ENCODE data around the gene WNT3.

WNT3 gene

DNA sequence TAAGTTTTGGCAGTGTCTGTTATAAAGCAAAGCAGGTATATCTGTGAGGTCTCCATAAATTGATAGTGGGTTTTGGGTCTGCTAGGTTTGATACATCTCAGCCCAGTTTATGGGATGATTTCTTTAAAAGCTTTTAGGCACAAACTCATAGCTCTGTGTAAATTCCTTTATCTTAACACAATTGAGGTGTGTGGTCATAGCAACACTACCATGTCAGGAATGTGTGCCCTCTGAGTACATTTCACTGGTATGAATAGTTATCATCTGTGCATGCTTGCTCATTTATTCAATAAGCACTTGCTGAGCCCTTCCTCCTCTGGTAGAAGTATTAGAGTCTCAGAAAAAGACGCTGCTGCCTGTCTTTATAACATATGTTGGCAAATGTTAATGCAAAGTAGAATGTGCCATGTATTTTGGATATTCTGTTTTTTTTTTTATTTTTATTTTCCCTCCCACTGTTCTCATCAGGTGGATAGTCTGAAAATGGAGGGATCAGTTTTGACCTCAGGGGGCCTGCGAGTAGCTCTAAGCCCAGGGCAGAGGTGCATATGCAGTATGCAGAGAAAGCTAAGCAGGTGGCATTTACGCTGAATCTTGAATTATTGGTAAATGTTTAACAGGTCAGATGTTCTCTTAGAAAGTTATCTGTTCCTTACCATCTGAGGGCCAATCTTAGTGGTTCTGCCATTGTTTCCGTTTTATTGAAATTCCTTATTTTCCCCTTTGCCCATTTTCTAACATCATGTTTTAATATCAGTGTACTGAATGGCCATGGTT, 90.7 kb downstream of the WNT3 start:
- Mint-ChIP-seq H3K27ac (no peak overlapping the region), H3K36me3 (ENCODE audit: low read depth) (peaks cover 77% of the 10 kb centered on the region), H3K4me3 (no peak overlapping the region), H3K4me1 (ENCODE audit: low read depth) (peaks cover 7% of the 10 kb centered on the region), H3K27me3 (no peaks in the 10 kb centered on the region), H3K9me3 (no peaks in the 10 kb centered on the region)
- intact Hi-C loops (cut with micrococcal nuclease) = no loop called here

DNA sequence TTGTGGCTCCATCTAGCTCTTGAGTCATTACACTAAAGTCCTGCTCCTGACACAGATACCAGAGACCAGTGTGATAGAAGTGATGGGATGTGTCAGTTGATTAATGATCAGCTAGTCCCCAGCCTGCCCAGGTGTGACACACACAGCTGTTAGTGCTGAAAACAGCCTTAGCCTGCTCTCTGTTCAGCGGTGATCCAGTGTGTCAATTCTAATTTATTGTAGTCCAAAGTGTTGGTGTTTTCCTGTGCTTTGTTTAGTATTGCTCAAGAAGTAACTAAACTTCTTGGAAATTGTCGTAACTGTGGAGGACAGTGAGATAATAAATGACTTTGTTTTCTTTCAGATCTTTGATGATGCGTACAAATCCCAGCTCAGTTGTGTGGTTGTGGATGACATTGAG, 92.3 kb downstream of the WNT3 start:
- H3K4me1 Mint-ChIP-seq (ENCODE audit: low read depth) = peaks cover 10% of the 10 kb centered on the region
- peaks cover 80% of the 10 kb centered on the region for H3K36me3 Mint-ChIP-seq (ENCODE audit: low read depth)
- no peaks in the 10 kb centered on the region for H3K9me3 Mint-ChIP-seq
- H3K4me3 Mint-ChIP-seq = no peak overlapping the region
- intact Hi-C loops (cut with micrococcal nuclease) = no loop called here
- H3K27me3 Mint-ChIP-seq = no peaks in the 10 kb centered on the region
- H3K27ac Mint-ChIP-seq = no peak overlapping the region

DNA sequence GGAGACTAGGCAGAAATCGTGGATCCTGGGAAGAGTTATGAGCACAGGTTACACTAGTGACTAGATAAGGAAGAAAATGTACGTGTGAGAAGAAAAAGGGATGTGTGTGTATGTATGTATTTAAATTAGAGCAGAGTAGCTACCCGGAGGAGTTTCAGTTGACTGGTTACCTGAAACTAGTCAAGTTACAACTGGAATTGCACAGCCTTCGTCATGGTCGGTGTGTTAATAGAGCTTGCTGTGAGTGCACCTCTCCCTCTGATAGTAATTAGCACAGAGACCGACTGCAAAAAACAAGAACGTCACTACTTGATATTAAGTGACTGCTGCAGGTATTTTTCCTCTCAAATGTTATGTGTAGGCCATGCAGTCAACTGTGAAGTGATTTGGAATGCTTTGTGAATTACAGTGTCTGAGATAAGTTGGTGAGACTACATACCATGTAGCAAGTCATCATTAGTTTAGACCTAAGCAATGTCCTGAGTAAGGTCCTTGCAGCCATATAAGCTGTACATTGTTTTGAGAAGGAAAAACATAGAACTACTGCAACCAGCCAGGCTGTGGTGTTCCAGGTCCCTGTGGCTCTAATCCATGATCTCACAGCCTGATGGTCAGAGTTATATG, 95.7 kb downstream of the WNT3 start:
- no peak overlapping the region for H3K27ac Mint-ChIP-seq
- H3K9me3 Mint-ChIP-seq = no peaks in the 10 kb centered on the region
- peaks cover 16% of the 10 kb centered on the region for H3K4me1 Mint-ChIP-seq (ENCODE audit: low read depth)
- H3K36me3 Mint-ChIP-seq (ENCODE audit: low read depth) = peaks cover 66% of the 10 kb centered on the region
- H3K27me3 Mint-ChIP-seq = no peaks in the 10 kb centered on the region
- intact Hi-C loops (cut with micrococcal nuclease) = no loop called here
- H3K4me3 Mint-ChIP-seq = no peak overlapping the region

DNA sequence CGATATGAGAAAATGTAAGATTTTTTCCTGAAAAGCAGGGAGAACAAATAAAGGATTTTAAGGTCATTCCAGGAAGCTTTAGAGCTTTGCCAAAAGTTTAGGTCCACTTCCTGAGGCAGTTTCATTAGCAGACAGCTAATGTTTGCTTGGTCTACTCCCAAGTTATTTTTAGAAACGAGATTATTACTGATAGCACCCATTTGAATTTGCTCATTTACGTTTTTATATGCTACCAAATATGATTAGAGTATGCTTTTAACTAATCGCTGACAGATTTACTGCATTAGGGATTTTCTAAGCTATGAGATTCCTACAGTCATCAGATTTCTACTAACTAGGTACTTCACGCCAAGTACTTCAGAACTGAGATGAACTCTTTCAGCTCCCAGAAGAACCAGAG, 98.1 kb downstream of the WNT3 start:
- intact Hi-C loops (cut with micrococcal nuclease) = no loop called here

DNA sequence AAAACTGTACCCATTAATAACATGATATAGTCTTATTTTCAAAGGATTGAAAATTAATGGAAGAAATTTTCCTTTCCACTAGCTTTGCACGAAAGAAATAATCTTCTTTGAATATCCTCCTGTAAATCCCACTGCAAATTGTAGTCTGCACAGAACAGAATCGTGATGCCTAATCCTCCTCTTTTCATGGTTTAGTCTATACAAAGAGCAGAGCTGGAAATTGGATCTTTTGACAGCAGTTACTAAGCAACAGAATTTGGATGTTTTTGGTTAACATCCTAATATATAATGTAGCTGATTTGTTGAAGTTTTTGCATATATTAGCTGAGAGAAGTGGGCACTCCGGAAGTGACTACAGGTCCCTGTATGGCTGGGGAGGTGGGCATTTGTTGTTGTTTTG, 98.6 kb downstream of the WNT3 start:
- Mint-ChIP-seq H3K27ac (no peak overlapping the region), H3K36me3 (ENCODE audit: low read depth) (peaks cover 64% of the 10 kb centered on the region)

More for the DNA sequence above, 98.1 kb downstream of the WNT3 start:
- Mint-ChIP-seq H3K4me3 (no peak overlapping the region), H3K27ac (no peak overlapping the region), H3K36me3 (ENCODE audit: low read depth) (peaks cover 66% of the 10 kb centered on the region), H3K4me1 (ENCODE audit: low read depth) (peaks cover 16% of the 10 kb centered on the region), H3K27me3 (no peaks in the 10 kb centered on the region), H3K9me3 (no peaks in the 10 kb centered on the region)

DNA sequence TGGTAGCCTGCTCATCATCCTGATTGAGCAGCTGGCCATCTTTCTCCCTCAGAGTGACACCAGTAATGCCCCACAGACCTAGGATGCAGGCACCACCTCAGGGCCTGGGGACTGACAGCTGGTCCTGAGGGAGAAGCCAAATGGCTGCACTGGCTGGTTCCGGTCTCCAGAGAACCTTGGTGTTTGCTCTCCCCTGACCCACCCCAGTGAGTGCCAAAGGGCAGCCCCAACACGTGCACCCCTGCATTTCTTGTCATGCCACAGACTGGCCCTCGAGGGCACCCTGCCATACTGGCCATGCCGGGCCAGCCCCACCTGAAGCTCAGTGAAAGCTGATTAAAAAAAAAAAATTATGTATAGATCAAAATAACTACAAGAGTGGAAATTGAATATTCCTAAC, 100.5 kb downstream of the WNT3 start:
- H3K36me3 Mint-ChIP-seq (ENCODE audit: low read depth) = peaks cover 63% of the 10 kb centered on the region
- H3K4me3 Mint-ChIP-seq = no peak overlapping the region
- no peaks in the 10 kb centered on the region for H3K9me3 Mint-ChIP-seq
- peaks cover 9% of the 10 kb centered on the region for H3K4me1 Mint-ChIP-seq (ENCODE audit: low read depth)
- no peaks in the 10 kb centered on the region for H3K27me3 Mint-ChIP-seq
- H3K27ac Mint-ChIP-seq = no peak overlapping the region
- intact Hi-C loops (cut with micrococcal nuclease) = no loop called here

More for the DNA sequence above, 98.6 kb downstream of the WNT3 start:
- Mint-ChIP-seq H3K4me1 (ENCODE audit: low read depth) (peaks cover 16% of the 10 kb centered on the region), H3K27me3 (no peaks in the 10 kb centered on the region), H3K4me3 (no peak overlapping the region), H3K9me3 (no peaks in the 10 kb centered on the region)
- intact Hi-C loops (cut with micrococcal nuclease) = no loop called here
